PC-3 (cell line): ENCODE data around the gene FAM89B.
"Not testable (repeated sequence)": the region's sequence is repeated elsewhere in the genome, so short reads cannot be mapped to it uniquely, and the experiment has no call there.

Source experiments
- CTCF ChIP-seq: fragments of 300-600 bp; sonication (generic); conservative IDR thresholded peaks from 2 replicates; pipeline ENCODE4 v1.5.1; 2017; ENCODE audit warnings: antibody characterized with exemption, low read depth, mild to moderate bottlenecking, low read length
- EZH2 ChIP-seq: fragments of 300-600 bp; sonication (generic); IDR thresholded peaks from one replicate; pipeline ENCODE4 v1.6.1; 2017; ENCODE audit warnings: antibody characterized with exemption, mild to moderate bottlenecking, low read length; ENCODE audit not compliant: unreplicated experiment
- EZH2phosphoT487 ChIP-seq: fragments of 300-600 bp; sonication (generic); IDR thresholded peaks from 2 replicates; pipeline ENCODE4 v1.6.1; 2018; ENCODE audit warnings: mild to moderate bottlenecking, antibody characterized with exemption, low read length, borderline replicate concordance

GRCh38 chr11:65523631-65523968, 48.7 kb upstream of the FAM89B start:
- not testable (repeated sequence) for TF ChIP-seq EZH2, CTCF, EZH2phosphoT487
